Measurements from ENCODE around the gene HM13. TPM values are rescaled to one million over a fixed set of nuclear protein-coding genes. Genes with fewer than 3 reads are reported as not detected.

HM13 gene
- total and polyA plus RNA-seq, 9 of the 15 experiments (the other 6 are each of a cell fraction or from before 2014, with no cell fraction given) = 7.7 to 136 (median 74.5) TPM

DNA sequence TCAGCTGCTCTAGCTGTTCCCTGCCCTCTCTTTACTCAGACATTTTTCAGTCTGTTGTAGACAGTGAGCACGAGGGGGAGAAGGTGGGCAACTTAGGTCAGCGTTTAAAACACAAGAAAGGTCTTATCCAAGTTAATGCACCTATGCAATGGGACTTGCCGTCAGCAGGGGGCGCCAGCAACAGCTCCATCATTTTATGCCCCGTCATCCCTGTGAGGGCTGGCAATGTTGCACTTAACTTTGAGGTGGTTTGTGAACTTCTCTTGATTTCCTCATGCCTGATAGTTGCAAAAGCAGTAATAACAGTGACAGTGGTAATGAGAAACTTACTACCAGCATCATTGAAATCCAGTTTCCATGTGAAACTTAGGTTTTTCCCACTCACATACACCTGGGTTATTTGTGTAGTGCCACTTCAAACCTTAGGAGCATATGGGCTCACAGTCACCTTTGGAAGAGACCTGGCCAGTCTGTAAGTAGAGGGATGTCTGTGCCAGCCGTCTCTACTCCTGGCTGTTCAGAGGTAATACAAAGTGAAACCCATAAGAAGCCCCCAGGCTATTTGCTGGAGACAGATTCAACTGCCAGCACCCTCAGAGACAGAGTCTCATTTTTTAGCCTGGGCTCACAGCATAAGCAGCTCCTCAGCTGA, 46.0 kb downstream of the HM13 start (continued):
- TF ChIP-seq POLR2AphosphoS5 (IDR thresholded peaks at IDR 0.05; ENCODE audit: control insufficient read depth, insufficient read depth, low read depth, low read length) (no peak), ELK1 (CRISPR knock-in tag; IDR thresholded peaks at IDR 0.05) (no peak), ZNF121 (CRISPR knock-in tag; conservative IDR thresholded peaks at IDR 0.05) (no peak), E2F5 (CRISPR knock-in tag; IDR thresholded peaks at IDR 0.05) (no peak), ZNF24 (IDR thresholded peaks at IDR 0.05) (no peak), EGR1 (conservative IDR thresholded peaks at IDR 0.05) (no peak), DPF2 (IDR thresholded peaks at IDR 0.05) (peak; percentile 67), GATAD2B (IDR thresholded peaks at IDR 0.05; ENCODE audit: borderline replicate concordance) (no peak), JUNB (CRISPR knock-in tag; conservative IDR thresholded peaks at IDR 0.05) (no peak), TCF3 (CRISPR knock-in tag; IDR thresholded peaks at IDR 0.05) (peak; percentile 25; the same call in 1 of the 2 replicates), CREM (IDR thresholded peaks at IDR 0.05; ENCODE audit: low read depth) (peak; percentile 80)
- TF ChIP-seq, protein P1, sequence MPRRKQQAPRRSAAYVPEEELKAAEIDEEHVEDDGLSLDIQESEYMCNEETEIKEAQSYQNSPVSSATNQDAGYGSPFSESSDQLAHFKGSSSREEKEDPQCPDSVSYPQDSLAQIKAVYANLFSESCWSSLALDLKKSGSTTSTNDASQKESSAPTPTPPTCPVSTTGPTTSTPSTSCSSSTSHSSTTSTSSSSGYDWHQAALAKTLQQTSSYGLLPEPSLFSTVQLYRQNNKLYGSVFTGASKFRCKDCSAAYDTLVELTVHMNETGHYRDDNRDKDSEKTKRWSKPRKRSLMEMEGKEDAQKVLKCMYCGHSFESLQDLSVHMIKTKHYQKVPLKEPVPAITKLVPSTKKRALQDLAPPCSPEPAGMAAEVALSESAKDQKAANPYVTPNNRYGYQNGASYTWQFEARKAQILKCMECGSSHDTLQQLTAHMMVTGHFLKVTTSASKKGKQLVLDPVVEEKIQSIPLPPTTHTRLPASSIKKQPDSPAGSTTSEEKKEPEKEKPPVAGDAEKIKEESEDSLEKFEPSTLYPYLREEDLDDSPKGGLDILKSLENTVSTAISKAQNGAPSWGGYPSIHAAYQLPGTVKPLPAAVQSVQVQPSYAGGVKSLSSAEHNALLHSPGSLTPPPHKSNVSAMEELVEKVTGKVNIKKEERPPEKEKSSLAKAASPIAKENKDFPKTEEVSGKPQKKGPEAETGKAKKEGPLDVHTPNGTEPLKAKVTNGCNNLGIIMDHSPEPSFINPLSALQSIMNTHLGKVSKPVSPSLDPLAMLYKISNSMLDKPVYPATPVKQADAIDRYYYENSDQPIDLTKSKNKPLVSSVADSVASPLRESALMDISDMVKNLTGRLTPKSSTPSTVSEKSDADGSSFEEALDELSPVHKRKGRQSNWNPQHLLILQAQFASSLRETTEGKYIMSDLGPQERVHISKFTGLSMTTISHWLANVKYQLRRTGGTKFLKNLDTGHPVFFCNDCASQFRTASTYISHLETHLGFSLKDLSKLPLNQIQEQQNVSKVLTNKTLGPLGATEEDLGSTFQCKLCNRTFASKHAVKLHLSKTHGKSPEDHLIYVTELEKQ (CRISPR knock-in tag; IDR thresholded peaks at IDR 0.05) = no peak
- TF ChIP-seq, protein P2, sequence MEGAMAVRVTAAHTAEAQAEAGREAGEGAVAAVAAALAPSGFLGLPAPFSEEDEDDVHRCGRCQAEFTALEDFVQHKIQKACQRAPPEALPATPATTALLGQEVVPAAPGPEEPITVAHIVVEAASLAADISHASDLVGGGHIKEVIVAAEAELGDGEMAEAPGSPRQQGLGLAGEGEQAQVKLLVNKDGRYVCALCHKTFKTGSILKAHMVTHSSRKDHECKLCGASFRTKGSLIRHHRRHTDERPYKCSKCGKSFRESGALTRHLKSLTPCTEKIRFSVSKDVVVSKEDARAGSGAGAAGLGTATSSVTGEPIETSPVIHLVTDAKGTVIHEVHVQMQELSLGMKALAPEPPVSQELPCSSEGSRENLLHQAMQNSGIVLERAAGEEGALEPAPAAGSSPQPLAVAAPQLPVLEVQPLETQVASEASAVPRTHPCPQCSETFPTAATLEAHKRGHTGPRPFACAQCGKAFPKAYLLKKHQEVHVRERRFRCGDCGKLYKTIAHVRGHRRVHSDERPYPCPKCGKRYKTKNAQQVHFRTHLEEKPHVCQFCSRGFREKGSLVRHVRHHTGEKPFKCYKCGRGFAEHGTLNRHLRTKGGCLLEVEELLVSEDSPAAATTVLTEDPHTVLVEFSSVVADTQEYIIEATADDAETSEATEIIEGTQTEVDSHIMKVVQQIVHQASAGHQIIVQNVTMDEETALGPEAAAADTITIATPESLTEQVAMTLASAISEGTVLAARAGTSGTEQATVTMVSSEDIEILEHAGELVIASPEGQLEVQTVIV (CRISPR knock-in tag; IDR thresholded peaks at IDR 0.05; ENCODE audit: borderline replicate concordance) = no peak
- TF ChIP-seq, protein P3, sequence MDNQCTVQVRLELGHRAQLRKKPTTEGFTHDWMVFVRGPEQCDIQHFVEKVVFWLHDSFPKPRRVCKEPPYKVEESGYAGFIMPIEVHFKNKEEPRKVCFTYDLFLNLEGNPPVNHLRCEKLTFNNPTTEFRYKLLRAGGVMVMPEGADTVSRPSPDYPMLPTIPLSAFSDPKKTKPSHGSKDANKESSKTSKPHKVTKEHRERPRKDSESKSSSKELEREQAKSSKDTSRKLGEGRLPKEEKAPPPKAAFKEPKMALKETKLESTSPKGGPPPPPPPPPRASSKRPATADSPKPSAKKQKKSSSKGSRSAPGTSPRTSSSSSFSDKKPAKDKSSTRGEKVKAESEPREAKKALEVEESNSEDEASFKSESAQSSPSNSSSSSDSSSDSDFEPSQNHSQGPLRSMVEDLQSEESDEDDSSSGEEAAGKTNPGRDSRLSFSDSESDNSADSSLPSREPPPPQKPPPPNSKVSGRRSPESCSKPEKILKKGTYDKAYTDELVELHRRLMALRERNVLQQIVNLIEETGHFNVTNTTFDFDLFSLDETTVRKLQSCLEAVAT (IDR thresholded peaks at IDR 0.05) = no peak
